A673 (cell line): ENCODE results near the gene HMX1. TPM values are rescaled to one million over a fixed set of nuclear protein-coding genes. Genes with fewer than 3 reads are reported as not detected.

Experiments used
- BruUV-seq: library from RNA; stranded (reverse); fragments of 400-500 nt; replicated peaks from 2 replicates; lab custom pipeline; 2021; lab: Mats Ljungman, UMichigan
- CTCF ChIA-PET: fragments of 300-600 bp; sonication (Branson Sonifier 250); formaldehyde crosslinking; loops from one replicate; lab custom pipeline; 2022; ENCODE audit warnings: antibody characterized with exemption; lab: Charles Lee
- POLR2A ChIA-PET: fragments of 300-600 bp; sonication (Branson Sonifier 250); formaldehyde crosslinking; loops from one replicate; lab custom pipeline; 2022; ENCODE audit warnings: antibody characterized with exemption; ENCODE audit not compliant: low non-redundant PET; lab: Charles Lee
- DNase-seq: peaks from one replicate; pipeline ENCODE4 v3.0.0-alpha.2; 2015; ENCODE audit warnings: low spot score
- H3K27ac ChIP-seq: fragments of 200-600 bp; sonication (generic); 2 replicates; pipeline ENCODE4 v1.5.1; 2016; ENCODE audit warnings: mixed run types, low read depth, mild to moderate bottlenecking, mixed read lengths, antibody characterized with exemption, low read length; ENCODE audit not compliant: poor library complexity, severe bottlenecking
- H3K27me3 ChIP-seq: fragments of 200-600 bp; sonication (generic); replicated peaks from 2 replicates; pipeline ENCODE4 v1.6.1; 2017; ENCODE audit warnings: mixed run types, low read depth, mild to moderate bottlenecking, mixed read lengths, antibody characterized with exemption, low read length; ENCODE audit not compliant: insufficient read depth, poor library complexity
- H3K36me3 ChIP-seq: fragments of 200-600 bp; sonication (generic); 2 replicates; pipeline ENCODE4 v1.6.1; 2016; ENCODE audit warnings: mixed run types, mild to moderate bottlenecking, mixed read lengths, antibody characterized with exemption, low read length; ENCODE audit not compliant: insufficient read depth, poor library complexity, severe bottlenecking
- H3K4me1 ChIP-seq: fragments of 200-600 bp; sonication (generic); 2 replicates; pipeline ENCODE4 v1.6.1; 2017; ENCODE audit warnings: mixed run types, mild to moderate bottlenecking, mixed read lengths, antibody characterized with exemption, low read length; ENCODE audit not compliant: insufficient read depth, poor library complexity, severe bottlenecking
- H3K4me3 ChIP-seq: fragments of 200-600 bp; sonication (generic); 2 replicates; pipeline ENCODE4 v1.5.1; 2016; ENCODE audit warnings: low read depth, mixed run types, mild to moderate bottlenecking, mixed read lengths, low read length; ENCODE audit not compliant: poor library complexity, severe bottlenecking
- H3K9me3 ChIP-seq: fragments of 200-600 bp; sonication (generic); 2 replicates; pipeline ENCODE4 v1.6.1; 2016; ENCODE audit warnings: mixed run types, low read depth, mild to moderate bottlenecking, mixed read lengths, antibody characterized with exemption, low read length; ENCODE audit not compliant: poor library complexity, severe bottlenecking
- EZH2 ChIP-seq: fragments of 200-600 bp; sonication (generic); IDR thresholded peaks from 2 replicates; pipeline ENCODE4 v1.6.1; 2017; ENCODE audit warnings: borderline replicate concordance, low read depth, mild to moderate bottlenecking, mixed read lengths, antibody characterized with exemption, low read length; ENCODE audit not compliant: poor library complexity, severe bottlenecking
- intact Hi-C: fragments of 100-400 bp; cut with micrococcal nuclease; formaldehyde crosslinking; loops from one replicate; pipeline ENCODE4 v1.10.0; 2022; ENCODE audit not compliant: unreplicated experiment
- total RNA-seq: library from RNA; stranded (reverse); gene quantifications from 2 replicates; pipeline ENCODE4 v1.2.3, GENCODE V29; 2021
- TF ChIP-seq, protein P1 (sequence below): fragments of 300-800, 200-600 bp; sonication (generic); conservative IDR thresholded peaks from 2 replicates; pipeline ENCODE4 v1.5.1; 2017; ENCODE audit warnings: low read depth, mild to moderate bottlenecking, antibody characterized with exemption, low read length, moderate library complexity, mixed read lengths

The HMX1 gene
- total RNA-seq, 1 experiment from 2014 or later: 0.26 TPM

- H3K27me3 ChIP-seq: peaks cover 28% of the 10 kb centered on the region
- no peak for DNase-seq
- no peaks in the 10 kb centered on the region for H3K4me1 ChIP-seq
- no peak for TF ChIP-seq EZH2
- TF ChIP-seq, protein P1, sequence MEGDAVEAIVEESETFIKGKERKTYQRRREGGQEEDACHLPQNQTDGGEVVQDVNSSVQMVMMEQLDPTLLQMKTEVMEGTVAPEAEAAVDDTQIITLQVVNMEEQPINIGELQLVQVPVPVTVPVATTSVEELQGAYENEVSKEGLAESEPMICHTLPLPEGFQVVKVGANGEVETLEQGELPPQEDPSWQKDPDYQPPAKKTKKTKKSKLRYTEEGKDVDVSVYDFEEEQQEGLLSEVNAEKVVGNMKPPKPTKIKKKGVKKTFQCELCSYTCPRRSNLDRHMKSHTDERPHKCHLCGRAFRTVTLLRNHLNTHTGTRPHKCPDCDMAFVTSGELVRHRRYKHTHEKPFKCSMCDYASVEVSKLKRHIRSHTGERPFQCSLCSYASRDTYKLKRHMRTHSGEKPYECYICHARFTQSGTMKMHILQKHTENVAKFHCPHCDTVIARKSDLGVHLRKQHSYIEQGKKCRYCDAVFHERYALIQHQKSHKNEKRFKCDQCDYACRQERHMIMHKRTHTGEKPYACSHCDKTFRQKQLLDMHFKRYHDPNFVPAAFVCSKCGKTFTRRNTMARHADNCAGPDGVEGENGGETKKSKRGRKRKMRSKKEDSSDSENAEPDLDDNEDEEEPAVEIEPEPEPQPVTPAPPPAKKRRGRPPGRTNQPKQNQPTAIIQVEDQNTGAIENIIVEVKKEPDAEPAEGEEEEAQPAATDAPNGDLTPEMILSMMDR: no peak
- CTCF ChIA-PET: no interaction called here
- peaks cover 5% of the 10 kb centered on the region for H3K9me3 ChIP-seq
- POLR2A ChIA-PET: no interaction called here
- no peak overlapping the region for H3K4me3 ChIP-seq
- no peaks in the 10 kb centered on the region for H3K36me3 ChIP-seq
- intact Hi-C loops: no loop called here
- no peak overlapping the region for H3K27ac ChIP-seq
- BruUV-seq: no TSS peak
Measured at GRCh38 chr4:8906668-8906970, 35.0 kb upstream of the HMX1 start.

DNA sequence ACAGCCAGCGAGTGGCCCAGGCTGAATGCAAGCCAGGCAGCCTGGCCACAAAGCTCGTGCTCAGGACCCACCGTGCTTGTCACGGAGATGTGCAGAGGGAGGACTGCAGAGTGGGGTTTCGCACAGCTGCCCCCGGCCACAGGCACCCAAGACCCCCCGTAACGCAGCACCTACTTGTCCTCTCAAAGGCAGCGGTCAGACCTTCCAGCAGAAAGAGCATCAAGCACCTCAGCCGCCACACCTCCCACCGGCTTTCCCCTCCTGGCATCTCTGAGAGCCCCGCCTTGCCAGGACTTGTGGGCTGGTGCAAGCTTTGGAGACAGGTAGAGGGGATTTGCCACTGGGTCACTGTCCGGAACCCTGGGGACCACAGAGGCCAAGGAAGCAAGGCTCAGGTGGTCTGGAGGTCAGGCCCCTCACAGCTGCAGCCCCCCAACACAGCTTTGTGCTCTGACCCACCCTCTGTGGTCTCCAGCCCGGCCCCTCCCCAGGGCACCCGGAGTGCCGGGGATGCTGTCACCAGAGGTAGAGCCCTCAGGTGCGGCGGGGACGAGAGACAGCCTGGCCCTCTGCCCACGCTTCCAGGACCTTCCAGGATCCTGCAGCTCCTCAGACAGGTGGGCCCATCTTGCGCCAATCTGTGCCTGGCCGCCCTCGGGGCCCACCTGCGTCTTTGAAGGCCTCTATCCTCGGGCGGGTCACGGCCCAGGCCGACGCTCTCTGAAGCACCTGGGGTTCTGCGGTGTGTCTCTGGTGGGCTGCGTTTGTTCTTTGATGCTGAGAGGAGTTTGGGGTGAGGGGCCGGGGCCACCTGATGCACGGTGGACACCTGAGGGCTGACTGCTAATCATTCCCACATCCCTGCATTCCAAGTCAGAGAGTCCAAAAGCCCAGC lies 34.4 kb upstream of the HMX1 start:
- no peak for DNase-seq
- Histone ChIP-seq H3K36me3 (no peaks in the 10 kb centered on the region), H3K9me3 (peaks cover 11% of the 10 kb centered on the region), H3K27ac (no peak overlapping the region), H3K4me3 (no peak overlapping the region), H3K27me3 (peaks cover 28% of the 10 kb centered on the region), H3K4me1 (no peaks in the 10 kb centered on the region)
- BruUV-seq: no TSS peak
- TF ChIP-seq EZH2: no peak
- TF ChIP-seq, protein P1: no peak
- ChIA-PET CTCF (no interaction called here), POLR2A (interaction anchor here (0.6 kb wide), 1 partner anchor 477 kb away, joined by 3 read pairs; no protein-coding TSS in a partner anchor)
- intact Hi-C loops: no loop called here

- no TSS peak for BruUV-seq
Measured at GRCh38 chr4:8905226-8905772, 33.7 kb upstream of the HMX1 start.

More at GRCh38 chr4:8905226-8905772, 33.7 kb upstream of the HMX1 start:
- ChIA-PET CTCF (no interaction called here), POLR2A (interaction anchor here (0.6 kb wide), 1 partner anchor 477 kb away, joined by 3 read pairs; no protein-coding TSS in a partner anchor)
- DNase-seq: no peak
- no peaks in the 10 kb centered on the region for H3K4me1 ChIP-seq
- peaks cover 18% of the 10 kb centered on the region for H3K9me3 ChIP-seq
- H3K27me3 ChIP-seq: peaks cover 28% of the 10 kb centered on the region
- intact Hi-C loops: no loop called here
- no peak overlapping the region for H3K4me3 ChIP-seq
- TF ChIP-seq EZH2: no peak
- TF ChIP-seq, protein P1: no peak
- no peak overlapping the region for H3K27ac ChIP-seq
- no peaks in the 10 kb centered on the region for H3K36me3 ChIP-seq
